HL-60 (cell line): Measurements from ENCODE around the gene MRGPRG.

Source experiments
- GABPA ChIP-seq: IDR thresholded peaks from 2 replicates; pipeline ENCODE4 v1.6.1; 2012; ENCODE audit warnings: low read depth
- POLR2AphosphoS5 ChIP-seq: IDR thresholded peaks from 2 replicates; pipeline ENCODE4 v1.6.1; 2012; ENCODE audit warnings: low read depth
- TF ChIP-seq, protein P1 (sequence below): IDR thresholded peaks from one replicate; pipeline ENCODE4 v1.5.1; 2011; ENCODE audit warnings: low read length, control low read depth, inconsistent platforms; ENCODE audit not compliant: insufficient read depth
- TF ChIP-seq, protein P2 (sequence below): IDR thresholded peaks from 2 replicates; pipeline ENCODE4 v1.6.1; 2012; ENCODE audit warnings: low read depth; ENCODE audit not compliant: insufficient replicate concordance

DNA sequence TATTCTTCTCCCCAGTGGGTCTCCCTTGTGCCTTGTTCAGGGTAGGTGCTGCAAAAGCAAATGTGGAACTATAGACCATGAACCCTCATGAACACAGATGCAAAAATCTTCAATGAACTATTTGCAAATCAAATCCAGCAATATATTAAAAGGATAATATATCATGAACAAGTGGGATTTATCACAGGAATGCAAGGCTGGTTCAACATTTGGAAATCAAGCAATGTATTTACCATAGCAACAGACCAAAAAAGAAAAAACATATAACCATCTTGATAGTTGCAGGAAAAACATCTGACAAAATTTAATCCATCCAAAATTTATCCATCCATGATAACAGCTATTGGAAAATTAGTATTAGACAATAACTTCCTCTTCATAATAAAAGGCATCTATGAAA, 42.1 kb downstream of the MRGPRG start:
- TF ChIP-seq, protein P1, sequence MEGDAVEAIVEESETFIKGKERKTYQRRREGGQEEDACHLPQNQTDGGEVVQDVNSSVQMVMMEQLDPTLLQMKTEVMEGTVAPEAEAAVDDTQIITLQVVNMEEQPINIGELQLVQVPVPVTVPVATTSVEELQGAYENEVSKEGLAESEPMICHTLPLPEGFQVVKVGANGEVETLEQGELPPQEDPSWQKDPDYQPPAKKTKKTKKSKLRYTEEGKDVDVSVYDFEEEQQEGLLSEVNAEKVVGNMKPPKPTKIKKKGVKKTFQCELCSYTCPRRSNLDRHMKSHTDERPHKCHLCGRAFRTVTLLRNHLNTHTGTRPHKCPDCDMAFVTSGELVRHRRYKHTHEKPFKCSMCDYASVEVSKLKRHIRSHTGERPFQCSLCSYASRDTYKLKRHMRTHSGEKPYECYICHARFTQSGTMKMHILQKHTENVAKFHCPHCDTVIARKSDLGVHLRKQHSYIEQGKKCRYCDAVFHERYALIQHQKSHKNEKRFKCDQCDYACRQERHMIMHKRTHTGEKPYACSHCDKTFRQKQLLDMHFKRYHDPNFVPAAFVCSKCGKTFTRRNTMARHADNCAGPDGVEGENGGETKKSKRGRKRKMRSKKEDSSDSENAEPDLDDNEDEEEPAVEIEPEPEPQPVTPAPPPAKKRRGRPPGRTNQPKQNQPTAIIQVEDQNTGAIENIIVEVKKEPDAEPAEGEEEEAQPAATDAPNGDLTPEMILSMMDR: no peak
- TF ChIP-seq POLR2AphosphoS5: no peak
- TF ChIP-seq, protein P2, sequence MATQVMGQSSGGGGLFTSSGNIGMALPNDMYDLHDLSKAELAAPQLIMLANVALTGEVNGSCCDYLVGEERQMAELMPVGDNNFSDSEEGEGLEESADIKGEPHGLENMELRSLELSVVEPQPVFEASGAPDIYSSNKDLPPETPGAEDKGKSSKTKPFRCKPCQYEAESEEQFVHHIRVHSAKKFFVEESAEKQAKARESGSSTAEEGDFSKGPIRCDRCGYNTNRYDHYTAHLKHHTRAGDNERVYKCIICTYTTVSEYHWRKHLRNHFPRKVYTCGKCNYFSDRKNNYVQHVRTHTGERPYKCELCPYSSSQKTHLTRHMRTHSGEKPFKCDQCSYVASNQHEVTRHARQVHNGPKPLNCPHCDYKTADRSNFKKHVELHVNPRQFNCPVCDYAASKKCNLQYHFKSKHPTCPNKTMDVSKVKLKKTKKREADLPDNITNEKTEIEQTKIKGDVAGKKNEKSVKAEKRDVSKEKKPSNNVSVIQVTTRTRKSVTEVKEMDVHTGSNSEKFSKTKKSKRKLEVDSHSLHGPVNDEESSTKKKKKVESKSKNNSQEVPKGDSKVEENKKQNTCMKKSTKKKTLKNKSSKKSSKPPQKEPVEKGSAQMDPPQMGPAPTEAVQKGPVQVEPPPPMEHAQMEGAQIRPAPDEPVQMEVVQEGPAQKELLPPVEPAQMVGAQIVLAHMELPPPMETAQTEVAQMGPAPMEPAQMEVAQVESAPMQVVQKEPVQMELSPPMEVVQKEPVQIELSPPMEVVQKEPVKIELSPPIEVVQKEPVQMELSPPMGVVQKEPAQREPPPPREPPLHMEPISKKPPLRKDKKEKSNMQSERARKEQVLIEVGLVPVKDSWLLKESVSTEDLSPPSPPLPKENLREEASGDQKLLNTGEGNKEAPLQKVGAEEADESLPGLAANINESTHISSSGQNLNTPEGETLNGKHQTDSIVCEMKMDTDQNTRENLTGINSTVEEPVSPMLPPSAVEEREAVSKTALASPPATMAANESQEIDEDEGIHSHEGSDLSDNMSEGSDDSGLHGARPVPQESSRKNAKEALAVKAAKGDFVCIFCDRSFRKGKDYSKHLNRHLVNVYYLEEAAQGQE: no peak
- no peak for TF ChIP-seq GABPA
